HEK293 (cell line): ENCODE measurements around the gene APOE.

ENCODE experiments used
- CTCF ChIA-PET: fragments of 350-600 bp; formaldehyde crosslinking; extraction: SDS; loops from one replicate; lab custom pipeline; 2021; ENCODE audit warnings: antibody characterized with exemption; lab: Yijun Ruan, JAX
- POLR2A ChIA-PET: fragments of 300-600 bp; formaldehyde crosslinking; extraction: SDS; loops from one replicate; lab custom pipeline; 2020; ENCODE audit warnings: antibody characterized with exemption, inconsistent platforms; lab: Yijun Ruan, JAX
- H3K27ac ChIP-seq: fragments of 200-500 bp; sonication (Bioruptor generic); 2 replicates; pipeline ENCODE4 v1.5.1; 2014; ENCODE audit warnings: low read depth, low read length, control low read depth, inconsistent platforms; ENCODE audit errors: extremely low read depth
- H3K36me3 ChIP-seq, 2 experiments: fragments of 200-500 bp in 1 of 2; sonication (Bioruptor generic) in 1 of 2; 1 replicate in 1 of 2; 2 replicates in 1 of 2; pipeline ENCODE4 v1.5.1; 2014 to 2017; ENCODE audit warnings: inconsistent platforms in 2 of 2, low read length in 2 of 2; ENCODE audit not compliant: control insufficient read depth in 2 of 2, insufficient read depth in 1 of 2
- H3K4me1 ChIP-seq: fragments of 200-500 bp; sonication (Bioruptor generic); 2 replicates; pipeline ENCODE4 v1.5.1; 2014; ENCODE audit warnings: mild to moderate bottlenecking, low read length, inconsistent platforms; ENCODE audit not compliant: control insufficient read depth, insufficient read depth
- H3K4me3 ChIP-seq: 2 replicates; pipeline ENCODE4 v1.5.1; 2011; ENCODE audit warnings: low read depth, mild to moderate bottlenecking, control low read depth, low read length, moderate library complexity
- H3K9me3 ChIP-seq: fragments of 200-500 bp; sonication (Bioruptor generic); 2 replicates; pipeline ENCODE4 v1.5.1; 2014; ENCODE audit warnings: low read depth, low read length, inconsistent platforms; ENCODE audit not compliant: control insufficient read depth, insufficient read depth
- CTCF ChIP-seq: fragments of 450-650 bp; formaldehyde crosslinking; IDR thresholded peaks from 2 replicates; pipeline ENCODE4 v1.5.1; 2016; ENCODE audit warnings: missing biosample characterization, missing genetic modification characterization
- GFI1B ChIP-seq: fragments of 450-650 bp; formaldehyde crosslinking; IDR thresholded peaks from 2 replicates; pipeline ENCODE4 v1.5.1; 2016; ENCODE audit warnings: missing biosample characterization, missing genetic modification characterization
- HOXA7 ChIP-seq: sonication (generic); formaldehyde crosslinking; IDR thresholded peaks from 2 replicates; pipeline ENCODE4 v1.8.1; 2022; ENCODE audit warnings: missing genetic modification reagents, borderline replicate concordance
- KLF8 ChIP-seq: fragments of 450-650 bp; formaldehyde crosslinking; IDR thresholded peaks from 2 replicates; pipeline ENCODE4 v1.5.1; 2016; ENCODE audit warnings: missing biosample characterization, missing genetic modification characterization
- KLF9 ChIP-seq: fragments of 450-650 bp; formaldehyde crosslinking; IDR thresholded peaks from 2 replicates; pipeline ENCODE4 v1.5.1; 2016; ENCODE audit warnings: missing biosample characterization, missing genetic modification characterization, low read depth
- ZBTB1 ChIP-seq: fragments of 450-650 bp; formaldehyde crosslinking; IDR thresholded peaks from 2 replicates; pipeline ENCODE4 v1.5.1; 2016; ENCODE audit warnings: missing biosample characterization, missing genetic modification characterization
- ZBTB17 ChIP-seq: fragments of 450-650 bp; formaldehyde crosslinking; IDR thresholded peaks from 2 replicates; pipeline ENCODE4 v1.5.1; 2016; ENCODE audit warnings: missing biosample characterization, missing genetic modification characterization
- ZBTB20 ChIP-seq: fragments of 450-650 bp; formaldehyde crosslinking; IDR thresholded peaks from 2 replicates; pipeline ENCODE4 v1.5.1; 2016; ENCODE audit warnings: missing biosample characterization, missing genetic modification characterization
- ZBTB49 ChIP-seq: fragments of 450-650 bp; formaldehyde crosslinking; IDR thresholded peaks from 2 replicates; pipeline ENCODE4 v1.5.1; 2016; ENCODE audit warnings: missing biosample characterization, missing genetic modification characterization, low read depth
- ZFHX2 ChIP-seq: fragments of 450-650 bp; formaldehyde crosslinking; conservative IDR thresholded peaks from 2 replicates; pipeline ENCODE4 v1.5.1; 2016; ENCODE audit warnings: missing biosample characterization, missing genetic modification characterization
- ZNF10 ChIP-seq: fragments of 450-650 bp; formaldehyde crosslinking; IDR thresholded peaks from 2 replicates; pipeline ENCODE4 v1.5.1; 2017; ENCODE audit warnings: missing biosample characterization, missing genetic modification characterization
- ZNF121 ChIP-seq: fragments of 450-650 bp; formaldehyde crosslinking; IDR thresholded peaks from 2 replicates; pipeline ENCODE4 v1.5.1; 2016; ENCODE audit warnings: missing biosample characterization, missing genetic modification characterization
- ZNF26 ChIP-seq: fragments of 450-650 bp; formaldehyde crosslinking; IDR thresholded peaks from 2 replicates; pipeline ENCODE4 v1.5.1; 2016; ENCODE audit warnings: missing biosample characterization, missing genetic modification characterization
- ZNF274 ChIP-seq, 2 experiments: fragments of 200-500 bp in 1 of 2; fragments of 450-650 bp in 1 of 2; sonication (Bioruptor generic) in 1 of 2; formaldehyde crosslinking in 1 of 2; IDR thresholded peaks; 2 replicates each; pipeline versions ENCODE4 v1.5.1 to v1.6.1; 2014 to 2016; ENCODE audit warnings: borderline replicate concordance in 1 of 2, inconsistent platforms in 1 of 2, low read length in 1 of 2, missing biosample characterization in 1 of 2, missing genetic modification characterization in 1 of 2
- ZNF626 ChIP-seq: fragments of 450-650 bp; sonication (Bioruptor Pico); formaldehyde crosslinking; IDR thresholded peaks from 2 replicates; pipeline ENCODE4 v1.5.1; 2018; ENCODE audit warnings: missing biosample characterization, missing genetic modification characterization, inconsistent platforms
- ZNF654 ChIP-seq: fragments of 450-650 bp; formaldehyde crosslinking; IDR thresholded peaks from 2 replicates; pipeline ENCODE4 v1.5.1; 2016; ENCODE audit warnings: low read depth, missing biosample characterization, missing genetic modification characterization
- ZNF777 ChIP-seq: fragments of 450-650 bp; formaldehyde crosslinking; IDR thresholded peaks from 2 replicates; pipeline ENCODE4 v1.5.1; 2017; ENCODE audit warnings: missing biosample characterization, missing genetic modification characterization, borderline replicate concordance
- ZNF830 ChIP-seq: fragments of 450-650 bp; IDR thresholded peaks from 2 replicates; pipeline ENCODE4 v1.5.0; 2018; ENCODE audit warnings: missing biosample characterization, missing genetic modification characterization, low read depth, mild to moderate bottlenecking, moderate library complexity
- ZSCAN18 ChIP-seq: fragments of 450-650 bp; formaldehyde crosslinking; IDR thresholded peaks from 2 replicates; pipeline ENCODE4 v1.5.1; 2016; ENCODE audit warnings: missing biosample characterization, missing genetic modification characterization

The APOE gene

GRCh38 chr19:44907613-44908012 lies 2.0 kb downstream of the APOE start:
- POLR2A ChIA-PET, result no interaction called here
- H3K4me3 ChIP-seq, result no peak overlapping the region
- CTCF ChIA-PET, result interaction anchor here (1.3 kb wide), 1 partner anchor 44 kb away, joined by 7 read pairs; no protein-coding TSS in a partner anchor
- TF ChIP-seq GFI1B (tag by site-specific recombination) (no peak), ZBTB20 (tag by site-specific recombination) (no peak), ZNF777 (tag by site-specific recombination) (no peak), KLF8 (tag by site-specific recombination) (no peak), ZBTB17 (tag by site-specific recombination) (no peak), KLF9 (no peak), ZNF830 (tag by site-specific recombination) (no peak), ZNF654 (tag by site-specific recombination) (no peak), ZNF274 (IDR thresholded peaks at IDR 0.05; ENCODE audit: low read length) (no peak), ZNF274 (tag by site-specific recombination; IDR thresholded peaks at IDR 0.05; ENCODE audit: borderline replicate concordance) (no peak), ZNF10 (no peak), HOXA7 (CRISPR knock-in tag) (no peak)
- H3K4me1 ChIP-seq, result peaks cover 6% of the 10 kb centered on the region; the same call in 1 of the 2 replicates
- H3K27ac ChIP-seq, result no peak overlapping the region
- H3K9me3 ChIP-seq, result no peaks in the 10 kb centered on the region
- H3K36me3 ChIP-seq, result peaks cover 2 to 4% of the 10 kb centered on the region in 2 experiments; a peak in 2 of 3 replicates

GRCh38 chr19:44908074-44908835 lies 2.7 kb downstream of the APOE start:
- ChIA-PET CTCF (interaction anchor here (1.3 kb wide), 1 partner anchor 44 kb away, joined by 7 read pairs; no protein-coding TSS in a partner anchor), POLR2A (no interaction called here)
- no peak for TF ChIP-seq ZNF626 (tag by site-specific recombination)
- TF ChIP-seq ZBTB1 (tag by site-specific recombination), result no peak
- TF ChIP-seq ZSCAN18, result no peak
- TF ChIP-seq ZBTB49 (tag by site-specific recombination), result no peak
- TF ChIP-seq ZFHX2 (tag by site-specific recombination), result no peak
- peak; percentile 58; the same call in 1 of the 2 replicates for TF ChIP-seq ZNF121
- no peak for TF ChIP-seq CTCF (tag by site-specific recombination)
- TF ChIP-seq ZNF26 (tag by site-specific recombination), result no peak
- H3K9me3 ChIP-seq, result no peaks in the 10 kb centered on the region
- H3K4me1 ChIP-seq, result peaks cover 6% of the 10 kb centered on the region; the same call in 1 of the 2 replicates
- no peaks in the 10 kb centered on the region for H3K36me3 ChIP-seq
- H3K4me3 ChIP-seq, result no peak overlapping the region
- H3K27ac ChIP-seq, result no peak overlapping the region
